GM19099 (cell line): Measurements from ENCODE around the gene ZSWIM7.

Source experiments
- POLR2A ChIP-seq: IDR thresholded peaks from 3 replicates; pipeline ENCODE4 v1.6.1; 2011; ENCODE audit warnings: low read depth; ENCODE audit not compliant: insufficient read length; ENCODE audit errors: extremely low read depth

The ZSWIM7 gene

DNA sequence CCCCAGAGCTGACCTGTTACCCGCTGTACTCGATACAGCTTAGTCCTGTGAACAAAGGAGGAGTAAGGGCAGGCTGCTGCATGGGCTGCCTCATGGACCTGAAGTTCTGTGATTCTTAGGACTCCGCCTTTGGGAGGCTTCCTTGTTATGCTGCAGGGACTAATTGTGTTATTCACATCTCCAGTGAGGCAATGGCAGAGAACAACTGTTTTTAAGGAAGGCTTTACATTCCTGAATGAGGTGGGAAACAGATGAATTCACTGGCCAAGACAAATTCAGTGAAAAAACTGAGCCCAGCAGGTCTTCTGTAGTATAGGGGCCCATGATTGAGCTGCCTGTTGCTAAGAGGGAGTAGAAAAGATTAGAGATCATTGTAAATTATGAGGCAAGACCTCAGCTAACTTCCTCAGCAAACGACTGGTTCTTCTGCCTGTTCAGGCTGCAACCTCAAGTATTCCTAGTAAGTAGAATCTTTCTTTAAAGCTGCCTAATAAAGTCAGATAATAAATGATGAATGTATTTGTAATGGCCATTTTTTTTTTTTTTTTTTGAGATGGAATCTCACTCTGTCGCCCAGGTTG lies 28.3 kb downstream of the ZSWIM7 start:
- TF ChIP-seq POLR2A: no peak

DNA sequence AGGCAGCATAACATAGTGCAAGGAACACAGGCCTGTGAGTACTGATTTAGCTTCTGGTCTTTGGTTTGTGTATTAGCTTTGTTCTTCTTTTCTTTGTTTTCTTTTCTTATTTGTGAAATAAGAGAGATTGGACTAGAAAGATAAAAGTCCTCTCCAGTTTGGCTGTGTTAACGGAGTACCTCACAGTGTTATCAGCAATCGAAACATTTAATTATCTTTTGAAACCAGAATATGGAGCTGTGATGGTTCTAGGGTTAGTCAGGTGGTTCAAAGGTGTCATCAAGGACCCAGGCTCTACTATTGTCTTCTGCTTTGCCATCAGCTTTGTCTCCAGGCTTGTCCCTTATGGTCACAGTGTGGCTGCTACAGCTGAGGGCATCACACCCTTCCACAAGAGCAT lies 29.0 kb downstream of the ZSWIM7 start:
- TF ChIP-seq POLR2A: no peak

DNA sequence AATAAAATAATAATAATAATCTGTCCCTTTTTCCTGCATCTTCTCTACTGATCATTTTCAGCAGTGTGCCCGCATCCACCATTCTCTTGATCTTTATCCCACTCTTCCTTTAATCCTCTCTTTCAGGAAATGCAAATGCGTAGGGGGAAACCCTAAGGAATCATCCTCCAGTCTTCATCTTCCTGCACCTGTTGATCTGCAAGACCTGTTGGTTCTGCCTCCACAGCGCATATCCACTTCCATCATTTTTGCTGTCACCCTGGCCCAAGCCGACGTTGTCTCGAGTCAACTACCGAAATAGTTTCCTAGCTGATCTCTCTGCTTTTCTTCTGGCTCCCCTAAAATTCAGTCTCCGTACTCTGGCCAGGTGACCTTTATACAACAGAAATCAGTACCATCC lies 30.0 kb downstream of the ZSWIM7 start:
- no peak for TF ChIP-seq POLR2A

DNA sequence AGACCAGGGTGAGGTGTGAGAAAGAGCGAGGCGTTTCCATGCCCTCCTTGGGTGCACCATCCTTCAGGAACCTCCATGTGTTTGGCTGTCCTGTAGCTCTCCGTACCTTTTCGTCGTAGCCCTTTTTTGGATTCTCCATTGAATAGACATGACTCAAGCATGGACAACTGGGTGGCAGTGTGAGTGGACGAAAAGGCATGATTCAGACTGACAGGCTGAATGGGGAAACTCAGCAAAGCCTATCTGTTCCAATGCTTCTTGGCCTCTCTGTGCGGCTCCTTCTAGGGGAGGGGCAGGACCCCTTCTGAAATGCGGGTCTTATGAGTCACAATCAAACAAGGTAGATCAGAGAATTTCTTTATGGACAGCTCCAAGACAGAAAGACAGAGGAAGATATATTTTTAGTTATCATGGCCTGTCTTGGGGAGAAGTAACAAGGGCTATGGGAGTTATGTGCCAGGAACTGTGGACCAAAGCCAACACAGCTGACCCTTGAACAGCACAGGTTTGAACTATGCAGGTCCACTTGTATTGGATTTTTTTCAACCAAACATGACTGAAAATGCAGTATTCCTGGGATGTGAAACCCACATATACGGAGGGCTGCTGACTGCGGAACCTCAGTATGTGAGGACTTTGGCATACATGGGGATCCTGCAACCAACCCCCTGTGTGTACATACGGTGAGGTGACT lies 31.7 kb downstream of the ZSWIM7 start:
- TF ChIP-seq POLR2A: no peak

DNA sequence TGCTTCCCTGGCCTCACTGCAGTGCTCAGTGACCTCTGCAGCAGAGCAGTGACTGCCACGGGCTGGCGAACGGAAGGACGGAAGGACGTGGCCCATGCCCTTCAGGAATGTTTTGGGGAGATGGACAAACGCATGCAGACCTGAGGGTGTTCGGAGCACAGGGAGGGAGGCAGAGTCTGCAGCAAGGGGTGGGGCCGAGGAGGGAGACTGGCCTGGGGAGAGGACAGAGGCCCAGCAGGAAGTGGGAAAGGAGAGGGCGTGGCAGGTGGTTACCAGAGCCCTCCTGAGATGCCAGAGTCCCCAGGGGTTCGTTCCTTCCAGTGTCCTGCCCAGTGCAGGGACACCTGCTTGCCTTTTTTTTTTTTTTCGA lies 32.6 kb downstream of the ZSWIM7 start:
- no peak for TF ChIP-seq POLR2A

DNA sequence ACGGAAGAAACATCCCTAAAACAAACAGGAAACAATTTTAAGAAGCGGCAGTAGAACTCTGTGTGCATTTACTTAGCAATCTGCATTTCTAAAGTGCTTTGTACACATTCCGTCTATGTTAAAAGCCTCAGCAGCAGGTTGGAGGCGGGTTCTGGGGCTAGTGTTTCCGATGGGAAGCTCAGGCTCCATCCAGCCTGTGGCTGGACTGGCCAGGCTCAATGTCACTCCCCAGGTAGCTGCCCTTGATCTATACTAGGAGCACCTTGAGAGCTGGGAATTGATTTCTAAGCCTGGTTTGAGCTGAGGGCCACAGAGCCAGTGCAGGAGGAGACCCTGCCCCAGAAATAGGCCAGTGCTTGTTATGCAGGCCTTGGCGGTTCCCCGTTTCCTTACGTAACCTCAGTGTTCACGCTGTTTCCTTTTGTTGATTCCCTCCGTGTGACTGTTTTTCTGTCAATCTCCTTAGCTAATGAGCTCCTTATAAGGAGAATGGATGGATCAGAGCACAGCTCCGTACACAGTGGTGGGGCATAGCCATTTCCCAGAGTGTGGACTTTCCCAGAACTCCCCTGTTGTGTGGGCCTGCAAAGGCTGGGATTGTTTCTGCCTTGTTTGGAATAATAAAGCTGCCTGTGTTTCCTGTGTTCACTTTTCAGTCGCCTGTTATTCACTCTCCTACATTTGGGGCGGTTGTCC lies 33.2 kb downstream of the ZSWIM7 start:
- no peak for TF ChIP-seq POLR2A

DNA sequence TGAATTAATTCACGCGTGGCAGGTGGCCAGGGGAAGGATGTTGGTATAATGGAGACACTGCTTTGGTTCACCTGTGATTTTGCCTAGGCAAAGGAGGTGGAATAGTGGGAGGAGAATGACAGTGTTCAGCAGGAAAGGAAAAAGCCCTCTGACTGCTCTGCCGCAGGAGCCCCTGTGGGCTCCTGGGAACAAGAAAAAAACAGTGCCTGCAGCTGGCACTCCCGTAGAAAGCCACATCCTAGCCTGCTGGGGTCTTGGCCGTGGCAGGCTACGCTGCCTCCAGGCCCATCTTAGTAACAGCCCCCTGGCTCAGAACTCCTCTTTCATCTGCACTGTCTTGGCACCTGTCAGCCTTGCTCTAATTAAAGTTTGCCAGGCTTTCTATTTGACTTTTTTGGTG lies 34.0 kb downstream of the ZSWIM7 start:
- no peak for TF ChIP-seq POLR2A

DNA sequence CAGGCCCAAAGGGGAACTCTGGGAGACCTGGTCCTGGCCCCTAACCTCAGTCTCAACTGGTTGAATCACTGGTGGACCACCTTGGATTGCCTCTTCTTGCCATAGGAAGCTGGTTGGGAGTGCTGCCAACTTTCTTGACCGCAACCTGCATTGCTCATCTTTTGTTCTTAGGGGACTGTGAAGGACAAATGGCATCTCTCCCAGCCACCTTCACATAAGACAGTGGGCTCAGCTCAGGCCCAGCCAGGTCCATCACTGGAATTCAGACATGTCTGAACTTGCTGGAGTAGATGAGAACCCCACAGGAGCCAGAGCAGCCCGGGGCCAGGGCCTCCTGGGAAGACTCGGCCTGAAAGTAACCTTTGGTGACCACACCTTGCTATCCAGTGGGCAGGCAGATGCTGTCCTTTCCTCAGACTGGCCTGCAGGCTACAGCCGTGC lies 35.8 kb downstream of the ZSWIM7 start:
- TF ChIP-seq POLR2A: no peak

DNA sequence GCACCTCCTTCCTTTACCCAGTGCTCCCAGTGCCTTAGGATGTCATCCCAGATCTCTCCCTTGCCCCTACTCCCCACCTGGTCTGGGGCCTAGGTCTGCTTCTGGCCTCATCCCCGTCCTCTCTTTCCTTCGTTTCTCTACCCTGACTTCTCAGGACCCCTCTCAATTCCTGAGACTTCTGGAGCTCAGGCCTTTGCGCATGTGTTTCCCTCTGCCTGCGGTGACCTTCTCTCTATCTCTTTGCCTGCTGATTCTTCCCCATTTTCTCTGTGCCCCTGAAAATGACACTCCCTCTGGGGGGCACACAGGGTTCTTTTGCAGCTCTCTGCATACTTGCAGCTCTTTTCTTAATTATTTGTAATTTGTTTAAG lies 41.0 kb downstream of the ZSWIM7 start:
- TF ChIP-seq POLR2A: no peak

DNA sequence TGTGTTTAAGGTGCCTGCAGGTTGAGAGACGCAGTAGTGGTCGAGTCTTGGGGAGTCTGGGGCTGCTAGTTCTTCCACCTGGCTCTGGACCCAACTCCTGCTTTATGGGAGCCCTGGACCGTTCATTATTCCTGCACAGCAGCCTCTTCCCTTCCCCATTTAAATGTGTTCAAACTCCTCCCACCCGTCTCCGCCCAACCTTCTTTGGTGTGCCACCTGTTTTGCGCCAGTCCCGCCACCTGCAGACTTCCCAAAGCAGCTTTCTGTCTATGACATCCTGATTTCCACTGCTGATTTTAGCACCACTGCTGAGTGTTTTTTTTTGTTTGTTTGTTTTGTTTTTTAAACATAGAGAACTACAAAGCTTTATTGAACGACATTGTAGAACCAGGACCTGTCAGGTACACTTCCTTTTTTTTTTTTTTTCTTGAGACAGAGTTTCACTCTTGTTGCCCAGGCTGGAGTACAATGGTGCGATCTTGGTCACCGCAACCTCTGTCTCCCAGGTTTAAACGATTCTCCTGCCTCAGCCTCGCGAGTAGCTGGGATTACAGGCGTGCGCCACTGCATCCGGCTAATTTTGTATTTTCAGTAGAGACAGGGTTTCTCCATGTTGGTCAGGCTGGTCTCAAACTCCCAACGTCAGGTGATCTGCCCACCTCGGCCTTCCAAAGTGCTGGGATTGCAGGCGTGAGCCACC lies 41.7 kb downstream of the ZSWIM7 start:
- no peak for TF ChIP-seq POLR2A

DNA sequence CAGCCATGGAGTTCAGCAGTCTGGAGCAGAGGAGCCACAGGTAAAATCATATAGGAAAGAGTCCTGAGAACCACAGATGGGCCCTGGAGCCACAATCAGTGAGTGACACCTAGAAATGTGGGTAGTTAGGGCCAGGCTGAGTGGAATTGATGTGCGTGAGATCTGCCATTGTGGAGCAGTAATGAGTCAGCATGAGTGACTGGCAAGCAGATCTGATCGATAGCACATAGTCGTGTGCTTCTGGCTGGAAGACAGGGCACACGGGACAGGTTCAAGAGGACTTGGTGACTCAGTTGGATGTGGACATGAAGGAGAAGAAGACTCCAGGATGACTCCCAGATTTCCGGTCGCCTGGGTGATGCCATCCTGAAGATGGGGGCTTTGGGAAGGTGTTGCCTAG lies 42.3 kb downstream of the ZSWIM7 start:
- no peak for TF ChIP-seq POLR2A

DNA sequence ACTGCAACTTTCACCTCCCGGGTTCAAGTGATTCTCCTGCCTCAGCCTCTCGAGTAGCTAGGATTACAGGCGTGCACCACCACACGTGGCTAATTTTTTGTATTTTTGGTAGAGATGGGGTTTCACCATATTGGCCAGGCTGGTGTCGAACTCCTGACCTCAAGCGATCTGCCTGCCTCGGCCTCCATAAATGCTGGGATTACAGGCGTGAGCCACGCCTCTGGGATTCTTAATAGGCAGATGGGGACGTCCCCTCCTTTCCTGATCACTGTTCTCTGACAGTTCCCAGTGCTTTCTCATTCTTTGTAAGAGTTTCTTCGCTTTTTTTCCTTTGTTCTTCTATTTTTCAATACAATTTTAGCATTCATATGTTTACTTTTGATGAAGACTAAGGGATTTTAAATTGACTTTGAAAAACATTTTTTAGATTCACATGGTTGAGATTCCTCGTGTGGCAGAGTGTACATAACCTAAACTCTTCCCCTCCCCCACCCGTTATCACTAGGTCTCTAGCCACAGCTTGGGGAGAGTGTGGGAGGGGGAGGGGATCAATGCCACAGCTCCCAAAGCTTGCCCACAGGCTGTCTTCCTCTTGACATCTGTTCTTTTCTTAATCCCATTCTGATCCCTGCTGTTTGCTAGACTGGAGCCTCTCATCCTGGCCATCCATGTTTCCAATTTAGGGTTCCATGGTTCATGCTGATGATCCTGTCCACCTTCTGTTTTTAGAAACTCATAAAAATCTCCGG lies 43.5 kb downstream of the ZSWIM7 start:
- no peak for TF ChIP-seq POLR2A

DNA sequence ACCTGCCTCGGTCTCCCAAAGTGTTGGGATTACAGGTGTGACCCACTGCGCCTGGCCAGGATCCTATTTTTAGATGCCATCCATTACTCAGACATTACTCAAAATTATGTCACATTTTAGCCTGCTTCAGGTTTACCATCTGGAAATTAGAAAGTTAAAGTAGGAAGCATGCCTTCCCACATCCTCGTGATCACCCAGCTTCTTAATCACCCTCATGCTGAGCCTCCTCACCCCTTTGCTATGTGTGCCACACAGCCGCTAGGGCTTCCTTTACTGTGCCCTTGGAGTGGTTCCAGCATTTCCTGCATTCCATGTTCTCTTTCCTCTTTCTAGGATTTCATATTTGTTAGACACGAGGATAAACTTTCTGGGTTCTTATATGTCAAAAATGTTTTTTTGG lies 45.3 kb downstream of the ZSWIM7 start:
- no peak for TF ChIP-seq POLR2A

DNA sequence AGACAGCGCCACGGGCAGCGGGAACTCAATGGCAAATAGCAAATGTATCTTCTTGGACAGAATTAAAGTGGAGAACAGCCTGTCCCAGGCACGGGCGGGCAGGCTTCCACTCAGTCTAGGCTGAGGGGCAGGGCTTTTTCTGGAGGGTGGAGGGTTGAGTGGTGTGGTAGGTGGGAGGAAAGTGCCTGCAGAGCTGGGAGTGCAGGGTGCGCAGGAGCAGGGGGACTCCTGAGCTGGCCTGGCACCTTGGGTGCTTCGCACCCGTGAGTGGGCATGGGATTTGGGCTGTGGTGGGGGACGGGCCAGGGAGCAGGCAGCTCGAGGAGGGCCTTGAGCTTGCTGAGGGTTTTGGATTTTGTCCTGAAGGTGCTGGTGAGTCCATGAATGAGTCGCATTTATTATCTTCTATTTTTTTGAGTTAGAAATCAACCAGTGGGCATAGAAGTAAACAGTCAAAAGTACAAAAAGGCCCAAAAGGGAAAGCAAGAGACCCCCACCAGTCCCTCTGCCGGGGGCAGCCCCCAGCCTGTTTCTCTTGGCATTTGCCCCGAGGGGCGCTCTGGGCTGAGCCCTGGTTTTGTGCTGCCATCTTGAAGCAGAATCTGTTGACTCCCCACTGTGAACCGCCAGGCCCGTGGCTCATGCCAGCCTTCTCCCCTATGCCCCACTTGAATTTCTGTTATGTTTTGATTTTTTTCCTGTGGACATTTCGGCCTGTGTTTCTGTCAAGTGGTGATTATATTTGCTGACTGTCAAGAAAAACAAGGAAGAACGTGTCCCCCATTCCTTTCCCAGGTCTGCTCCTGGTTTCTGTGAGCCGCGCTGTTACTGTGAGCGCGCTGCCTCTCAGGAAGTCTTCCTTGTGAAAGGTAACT lies 46.4 kb downstream of the ZSWIM7 start:
- no peak for TF ChIP-seq POLR2A
